GM23338 (cell line): ENCODE results near the gene TCF3.

ENCODE experiments used
- CREB1 ChIP-seq: fragments of 250-450 bp; sonication (Bioruptor Pico); IDR thresholded peaks from 2 replicates; pipeline ENCODE4 v1.5.0; 2020; ENCODE audit warnings: low read depth, mild to moderate bottlenecking, moderate library complexity
- EZH2 ChIP-seq: fragments of 200-600 bp; sonication (generic); IDR thresholded peaks from one replicate; pipeline ENCODE4 v1.8.0; 2017; ENCODE audit warnings: antibody characterized with exemption, mild to moderate bottlenecking, low read depth; ENCODE audit not compliant: unreplicated experiment
- EZH2phosphoT487 ChIP-seq: fragments of 200-600 bp; sonication (generic); IDR thresholded peaks from one replicate; pipeline ENCODE4 v1.8.1; 2018; ENCODE audit warnings: antibody characterized with exemption; ENCODE audit not compliant: unreplicated experiment
- JUNB ChIP-seq: IDR thresholded peaks from one replicate; pipeline ENCODE4 v1.6.1; 2016; ENCODE audit warnings: antibody characterized with exemption; ENCODE audit not compliant: unreplicated experiment
- NANOG ChIP-seq: IDR thresholded peaks from 2 replicates; pipeline ENCODE4 v1.6.1; 2016; ENCODE audit warnings: antibody characterized with exemption, borderline replicate concordance
- POLR2AphosphoS5 ChIP-seq: IDR thresholded peaks from 2 replicates; pipeline ENCODE4 v1.6.1; 2016; ENCODE audit warnings: antibody characterized with exemption, low read depth
- STAT1 ChIP-seq: IDR thresholded peaks from one replicate; pipeline ENCODE4 v1.6.1; 2016; ENCODE audit warnings: antibody characterized with exemption; ENCODE audit not compliant: unreplicated experiment
- ZNF114 ChIP-seq: fragments of 250-450 bp; sonication (Bioruptor Pico); IDR thresholded peaks from 2 replicates; pipeline ENCODE4 v1.5.0; 2020; ENCODE audit warnings: mild to moderate bottlenecking, moderate library complexity
- ZNF331 ChIP-seq: fragments of 250-450 bp; sonication (Bioruptor Pico); IDR thresholded peaks from 2 replicates; pipeline ENCODE4 v1.5.0; 2020; ENCODE audit warnings: low read depth, mild to moderate bottlenecking, moderate library complexity
- TF ChIP-seq, protein P1 (sequence below), 2 experiments: fragments of 200-600 bp in 1 of 2; sonication (generic) in 1 of 2; conservative IDR thresholded peaks; 2 replicates each; pipeline versions ENCODE4 v1.5.1 to v1.6.1; 2016 to 2017; ENCODE audit warnings: antibody characterized with exemption in 2 of 2, low read depth in 2 of 2, mild to moderate bottlenecking in 2 of 2, moderate library complexity in 1 of 2
- TF ChIP-seq, protein P2 (sequence below): IDR thresholded peaks from one replicate; pipeline ENCODE4 v1.6.1; 2018; ENCODE audit warnings: antibody characterized with exemption; ENCODE audit not compliant: unreplicated experiment
- TF ChIP-seq, protein P3 (sequence below): IDR thresholded peaks from 2 replicates; pipeline ENCODE4 v1.6.1; 2016; ENCODE audit warnings: antibody characterized with exemption
- TF ChIP-seq, protein P4 (sequence below): fragments of 250-450 bp; sonication (Bioruptor Pico); IDR thresholded peaks from 2 replicates; pipeline ENCODE4 v1.5.0; 2020; ENCODE audit warnings: mild to moderate bottlenecking, moderate library complexity

DNA sequence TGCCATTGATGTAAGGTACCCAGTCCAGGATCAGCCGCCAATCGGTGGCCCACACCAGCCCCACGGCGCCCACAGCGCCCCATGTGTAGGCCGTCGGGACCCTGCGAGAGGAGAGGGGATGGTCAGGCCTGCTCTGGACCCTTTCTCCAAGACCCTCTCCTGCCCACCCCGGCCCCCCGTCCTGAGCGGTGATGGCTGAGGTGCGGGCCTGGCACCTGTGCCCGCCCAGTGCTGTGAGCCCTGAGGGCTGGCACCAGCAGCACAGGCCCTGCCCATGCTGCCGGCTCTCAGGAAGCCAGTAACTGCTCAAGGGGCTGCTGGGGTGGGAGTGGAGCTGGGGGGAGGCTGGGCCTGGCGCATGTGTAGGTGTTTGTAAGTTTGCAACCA is 53.0 kb downstream of the TCF3 start:
- TF ChIP-seq, protein P1, sequence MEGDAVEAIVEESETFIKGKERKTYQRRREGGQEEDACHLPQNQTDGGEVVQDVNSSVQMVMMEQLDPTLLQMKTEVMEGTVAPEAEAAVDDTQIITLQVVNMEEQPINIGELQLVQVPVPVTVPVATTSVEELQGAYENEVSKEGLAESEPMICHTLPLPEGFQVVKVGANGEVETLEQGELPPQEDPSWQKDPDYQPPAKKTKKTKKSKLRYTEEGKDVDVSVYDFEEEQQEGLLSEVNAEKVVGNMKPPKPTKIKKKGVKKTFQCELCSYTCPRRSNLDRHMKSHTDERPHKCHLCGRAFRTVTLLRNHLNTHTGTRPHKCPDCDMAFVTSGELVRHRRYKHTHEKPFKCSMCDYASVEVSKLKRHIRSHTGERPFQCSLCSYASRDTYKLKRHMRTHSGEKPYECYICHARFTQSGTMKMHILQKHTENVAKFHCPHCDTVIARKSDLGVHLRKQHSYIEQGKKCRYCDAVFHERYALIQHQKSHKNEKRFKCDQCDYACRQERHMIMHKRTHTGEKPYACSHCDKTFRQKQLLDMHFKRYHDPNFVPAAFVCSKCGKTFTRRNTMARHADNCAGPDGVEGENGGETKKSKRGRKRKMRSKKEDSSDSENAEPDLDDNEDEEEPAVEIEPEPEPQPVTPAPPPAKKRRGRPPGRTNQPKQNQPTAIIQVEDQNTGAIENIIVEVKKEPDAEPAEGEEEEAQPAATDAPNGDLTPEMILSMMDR (conservative IDR thresholded peaks at IDR 0.05; ENCODE audit: low read depth in 2 of 2) = no peak
- no peak for TF ChIP-seq EZH2
- TF ChIP-seq POLR2AphosphoS5 = no peak
- TF ChIP-seq, protein P2, sequence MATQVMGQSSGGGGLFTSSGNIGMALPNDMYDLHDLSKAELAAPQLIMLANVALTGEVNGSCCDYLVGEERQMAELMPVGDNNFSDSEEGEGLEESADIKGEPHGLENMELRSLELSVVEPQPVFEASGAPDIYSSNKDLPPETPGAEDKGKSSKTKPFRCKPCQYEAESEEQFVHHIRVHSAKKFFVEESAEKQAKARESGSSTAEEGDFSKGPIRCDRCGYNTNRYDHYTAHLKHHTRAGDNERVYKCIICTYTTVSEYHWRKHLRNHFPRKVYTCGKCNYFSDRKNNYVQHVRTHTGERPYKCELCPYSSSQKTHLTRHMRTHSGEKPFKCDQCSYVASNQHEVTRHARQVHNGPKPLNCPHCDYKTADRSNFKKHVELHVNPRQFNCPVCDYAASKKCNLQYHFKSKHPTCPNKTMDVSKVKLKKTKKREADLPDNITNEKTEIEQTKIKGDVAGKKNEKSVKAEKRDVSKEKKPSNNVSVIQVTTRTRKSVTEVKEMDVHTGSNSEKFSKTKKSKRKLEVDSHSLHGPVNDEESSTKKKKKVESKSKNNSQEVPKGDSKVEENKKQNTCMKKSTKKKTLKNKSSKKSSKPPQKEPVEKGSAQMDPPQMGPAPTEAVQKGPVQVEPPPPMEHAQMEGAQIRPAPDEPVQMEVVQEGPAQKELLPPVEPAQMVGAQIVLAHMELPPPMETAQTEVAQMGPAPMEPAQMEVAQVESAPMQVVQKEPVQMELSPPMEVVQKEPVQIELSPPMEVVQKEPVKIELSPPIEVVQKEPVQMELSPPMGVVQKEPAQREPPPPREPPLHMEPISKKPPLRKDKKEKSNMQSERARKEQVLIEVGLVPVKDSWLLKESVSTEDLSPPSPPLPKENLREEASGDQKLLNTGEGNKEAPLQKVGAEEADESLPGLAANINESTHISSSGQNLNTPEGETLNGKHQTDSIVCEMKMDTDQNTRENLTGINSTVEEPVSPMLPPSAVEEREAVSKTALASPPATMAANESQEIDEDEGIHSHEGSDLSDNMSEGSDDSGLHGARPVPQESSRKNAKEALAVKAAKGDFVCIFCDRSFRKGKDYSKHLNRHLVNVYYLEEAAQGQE = no peak
- no peak for TF ChIP-seq EZH2phosphoT487
- TF ChIP-seq CREB1 = no peak
- TF ChIP-seq JUNB = no peak
- no peak for TF ChIP-seq NANOG
- TF ChIP-seq, protein P3, sequence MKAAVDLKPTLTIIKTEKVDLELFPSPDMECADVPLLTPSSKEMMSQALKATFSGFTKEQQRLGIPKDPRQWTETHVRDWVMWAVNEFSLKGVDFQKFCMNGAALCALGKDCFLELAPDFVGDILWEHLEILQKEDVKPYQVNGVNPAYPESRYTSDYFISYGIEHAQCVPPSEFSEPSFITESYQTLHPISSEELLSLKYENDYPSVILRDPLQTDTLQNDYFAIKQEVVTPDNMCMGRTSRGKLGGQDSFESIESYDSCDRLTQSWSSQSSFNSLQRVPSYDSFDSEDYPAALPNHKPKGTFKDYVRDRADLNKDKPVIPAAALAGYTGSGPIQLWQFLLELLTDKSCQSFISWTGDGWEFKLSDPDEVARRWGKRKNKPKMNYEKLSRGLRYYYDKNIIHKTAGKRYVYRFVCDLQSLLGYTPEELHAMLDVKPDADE = no peak
- no peak for TF ChIP-seq STAT1
- no peak for TF ChIP-seq ZNF114 (CRISPR knock-in tag)
- TF ChIP-seq ZNF331 = no peak
- TF ChIP-seq, protein P4, sequence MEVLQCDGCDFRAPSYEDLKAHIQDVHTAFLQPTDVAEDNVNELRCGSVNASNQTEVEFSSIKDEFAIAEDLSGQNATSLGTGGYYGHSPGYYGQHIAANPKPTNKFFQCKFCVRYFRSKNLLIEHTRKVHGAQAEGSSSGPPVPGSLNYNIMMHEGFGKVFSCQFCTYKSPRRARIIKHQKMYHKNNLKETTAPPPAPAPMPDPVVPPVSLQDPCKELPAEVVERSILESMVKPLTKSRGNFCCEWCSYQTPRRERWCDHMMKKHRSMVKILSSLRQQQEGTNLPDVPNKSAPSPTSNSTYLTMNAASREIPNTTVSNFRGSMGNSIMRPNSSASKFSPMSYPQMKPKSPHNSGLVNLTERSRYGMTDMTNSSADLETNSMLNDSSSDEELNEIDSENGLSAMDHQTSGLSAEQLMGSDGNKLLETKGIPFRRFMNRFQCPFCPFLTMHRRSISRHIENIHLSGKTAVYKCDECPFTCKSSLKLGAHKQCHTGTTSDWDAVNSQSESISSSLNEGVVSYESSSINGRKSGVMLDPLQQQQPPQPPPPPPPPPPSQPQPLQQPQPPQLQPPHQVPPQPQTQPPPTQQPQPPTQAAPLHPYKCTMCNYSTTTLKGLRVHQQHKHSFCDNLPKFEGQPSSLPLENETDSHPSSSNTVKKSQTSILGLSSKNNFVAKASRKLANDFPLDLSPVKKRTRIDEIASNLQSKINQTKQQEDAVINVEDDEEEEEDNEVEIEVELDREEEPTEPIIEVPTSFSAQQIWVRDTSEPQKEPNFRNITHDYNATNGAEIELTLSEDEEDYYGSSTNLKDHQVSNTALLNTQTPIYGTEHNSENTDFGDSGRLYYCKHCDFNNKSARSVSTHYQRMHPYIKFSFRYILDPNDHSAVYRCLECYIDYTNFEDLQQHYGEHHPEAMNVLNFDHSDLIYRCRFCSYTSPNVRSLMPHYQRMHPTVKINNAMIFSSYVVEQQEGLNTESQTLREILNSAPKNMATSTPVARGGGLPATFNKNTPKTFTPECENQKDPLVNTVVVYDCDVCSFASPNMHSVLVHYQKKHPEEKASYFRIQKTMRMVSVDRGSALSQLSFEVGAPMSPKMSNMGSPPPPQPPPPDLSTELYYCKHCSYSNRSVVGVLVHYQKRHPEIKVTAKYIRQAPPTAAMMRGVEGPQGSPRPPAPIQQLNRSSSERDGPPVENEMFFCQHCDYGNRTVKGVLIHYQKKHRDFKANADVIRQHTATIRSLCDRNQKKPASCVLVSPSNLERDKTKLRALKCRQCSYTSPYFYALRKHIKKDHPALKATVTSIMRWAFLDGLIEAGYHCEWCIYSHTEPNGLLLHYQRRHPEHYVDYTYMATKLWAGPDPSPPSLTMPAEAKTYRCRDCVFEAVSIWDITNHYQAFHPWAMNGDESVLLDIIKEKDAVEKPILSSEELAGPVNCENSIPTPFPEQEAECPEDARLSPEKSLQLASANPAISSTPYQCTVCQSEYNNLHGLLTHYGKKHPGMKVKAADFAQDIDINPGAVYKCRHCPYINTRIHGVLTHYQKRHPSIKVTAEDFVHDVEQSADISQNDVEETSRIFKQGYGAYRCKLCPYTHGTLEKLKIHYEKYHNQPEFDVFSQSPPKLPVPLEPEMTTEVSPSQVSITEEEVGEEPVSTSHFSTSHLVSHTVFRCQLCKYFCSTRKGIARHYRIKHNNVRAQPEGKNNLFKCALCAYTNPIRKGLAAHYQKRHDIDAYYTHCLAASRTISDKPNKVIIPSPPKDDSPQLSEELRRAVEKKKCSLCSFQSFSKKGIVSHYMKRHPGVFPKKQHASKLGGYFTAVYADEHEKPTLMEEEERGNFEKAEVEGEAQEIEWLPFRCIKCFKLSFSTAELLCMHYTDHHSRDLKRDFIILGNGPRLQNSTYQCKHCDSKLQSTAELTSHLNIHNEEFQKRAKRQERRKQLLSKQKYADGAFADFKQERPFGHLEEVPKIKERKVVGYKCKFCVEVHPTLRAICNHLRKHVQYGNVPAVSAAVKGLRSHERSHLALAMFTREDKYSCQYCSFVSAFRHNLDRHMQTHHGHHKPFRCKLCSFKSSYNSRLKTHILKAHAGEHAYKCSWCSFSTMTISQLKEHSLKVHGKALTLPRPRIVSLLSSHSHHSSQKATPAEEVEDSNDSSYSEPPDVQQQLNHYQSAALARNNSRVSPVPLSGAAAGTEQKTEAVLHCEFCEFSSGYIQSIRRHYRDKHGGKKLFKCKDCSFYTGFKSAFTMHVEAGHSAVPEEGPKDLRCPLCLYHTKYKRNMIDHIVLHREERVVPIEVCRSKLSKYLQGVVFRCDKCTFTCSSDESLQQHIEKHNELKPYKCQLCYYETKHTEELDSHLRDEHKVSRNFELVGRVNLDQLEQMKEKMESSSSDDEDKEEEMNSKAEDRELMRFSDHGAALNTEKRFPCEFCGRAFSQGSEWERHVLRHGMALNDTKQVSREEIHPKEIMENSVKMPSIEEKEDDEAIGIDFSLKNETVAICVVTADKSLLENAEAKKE (CRISPR knock-in tag) = no peak
